Erythroblast (primary cell): ENCODE data around the gene PES1.

Experiments used
- GATA1 ChIP-seq: IDR thresholded peaks from 2 replicates; pipeline ENCODE4 v1.6.1; 2011; ENCODE audit warnings: low read depth, mild to moderate bottlenecking, control low read depth, low read length, moderate library complexity
- POLR2A ChIP-seq: IDR thresholded peaks from 2 replicates; pipeline ENCODE4 v1.6.1; 2011; ENCODE audit warnings: mild to moderate bottlenecking, low read length

- no peak for TF ChIP-seq POLR2A
- TF ChIP-seq GATA1, result no peak
Measured at GRCh38 chr22:30596886-30597285, 5.2 kb upstream of the PES1 start.
